Hepatocyte (in vitro differentiated cells): Measurements from ENCODE around the gene BPHL.

Experiments
- EZH2 ChIP-seq: fragments of 200-600 bp; sonication (generic); IDR thresholded peaks from 2 replicates; pipeline ENCODE4 v1.6.1; 2016; ENCODE audit warnings: antibody characterized with exemption, mild to moderate bottlenecking, borderline replicate concordance
- EZH2phosphoT487 ChIP-seq: fragments of 200-600 bp; sonication (generic); IDR thresholded peaks from one replicate; pipeline ENCODE4 v1.6.1; 2018; ENCODE audit warnings: antibody characterized with exemption, mild to moderate bottlenecking, low read depth, moderate library complexity; ENCODE audit not compliant: unreplicated experiment, severe bottlenecking
- TF ChIP-seq, protein P1 (sequence below): fragments of 200-600 bp; sonication (generic); IDR thresholded peaks from 2 replicates; pipeline ENCODE4 v1.5.1; 2016; ENCODE audit warnings: antibody characterized with exemption, mild to moderate bottlenecking; ENCODE audit not compliant: poor library complexity

DNA sequence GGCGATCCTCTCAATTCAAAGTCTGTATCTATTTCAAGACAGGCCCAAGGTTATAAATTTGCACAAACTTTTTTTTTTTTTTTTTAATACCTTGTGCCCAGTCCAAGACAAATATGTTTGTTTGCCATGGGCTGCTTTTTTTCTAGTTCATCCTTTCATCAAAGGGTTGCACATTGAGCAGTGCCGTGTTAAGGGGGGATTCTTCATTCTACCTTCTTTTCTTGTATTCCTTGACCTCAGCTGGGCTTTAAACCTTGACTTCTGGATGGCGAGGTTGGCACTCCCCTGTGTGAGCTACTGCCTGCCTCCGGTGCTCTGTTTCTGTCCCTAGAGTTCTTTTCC, 42.8 kb upstream of the BPHL start:
- TF ChIP-seq, protein P1, sequence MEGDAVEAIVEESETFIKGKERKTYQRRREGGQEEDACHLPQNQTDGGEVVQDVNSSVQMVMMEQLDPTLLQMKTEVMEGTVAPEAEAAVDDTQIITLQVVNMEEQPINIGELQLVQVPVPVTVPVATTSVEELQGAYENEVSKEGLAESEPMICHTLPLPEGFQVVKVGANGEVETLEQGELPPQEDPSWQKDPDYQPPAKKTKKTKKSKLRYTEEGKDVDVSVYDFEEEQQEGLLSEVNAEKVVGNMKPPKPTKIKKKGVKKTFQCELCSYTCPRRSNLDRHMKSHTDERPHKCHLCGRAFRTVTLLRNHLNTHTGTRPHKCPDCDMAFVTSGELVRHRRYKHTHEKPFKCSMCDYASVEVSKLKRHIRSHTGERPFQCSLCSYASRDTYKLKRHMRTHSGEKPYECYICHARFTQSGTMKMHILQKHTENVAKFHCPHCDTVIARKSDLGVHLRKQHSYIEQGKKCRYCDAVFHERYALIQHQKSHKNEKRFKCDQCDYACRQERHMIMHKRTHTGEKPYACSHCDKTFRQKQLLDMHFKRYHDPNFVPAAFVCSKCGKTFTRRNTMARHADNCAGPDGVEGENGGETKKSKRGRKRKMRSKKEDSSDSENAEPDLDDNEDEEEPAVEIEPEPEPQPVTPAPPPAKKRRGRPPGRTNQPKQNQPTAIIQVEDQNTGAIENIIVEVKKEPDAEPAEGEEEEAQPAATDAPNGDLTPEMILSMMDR = no peak
- TF ChIP-seq EZH2 (no peak), EZH2phosphoT487 (no peak)
